RWPE1 (cell line): ENCODE data around the gene IL36B.

ENCODE experiments used
- CTCF ChIA-PET: fragments of 350-600 bp; sonication (Branson Sonifier 250); formaldehyde crosslinking; extraction: SDS; loops from one replicate; lab custom pipeline; 2021; lab: Yijun Ruan, JAX
- POLR2A ChIA-PET: fragments of 400-600 bp; formaldehyde crosslinking; extraction: SDS; loops from one replicate; lab custom pipeline; 2020; ENCODE audit warnings: antibody characterized with exemption; ENCODE audit not compliant: low non-redundant PET; lab: Yijun Ruan, JAX
- DNase-seq: peaks from one replicate; pipeline ENCODE4 v3.0.0; 2012; ENCODE audit warnings: low spot score
- H3K27ac ChIP-seq: fragments of 450-650 bp; 2 replicates; pipeline ENCODE4 v1.5.1; 2017
- CTCF ChIP-seq: fragments of 450-650 bp; conservative IDR thresholded peaks from 2 replicates; pipeline ENCODE4 v1.5.1; 2017; ENCODE audit warnings: low read depth, mild to moderate bottlenecking

IL36B gene

GRCh38 chr2:113077921-113078320, 25.3 kb upstream of the IL36B start:
- DNase-seq, result peak; percentile 81
- POLR2A ChIA-PET, result no interaction called here
- TF ChIP-seq CTCF, result no peak
- CTCF ChIA-PET, result interaction anchor here (0.6 kb wide), 3 partner anchors 85 to 267 kb away, joined by 3 read pairs; no protein-coding TSS in a partner anchor
- peak overlapping the region; percentile 98 for H3K27ac ChIP-seq

GRCh38 chr2:113076954-113077669, 24.4 kb upstream of the IL36B start:
- TF ChIP-seq CTCF, result no peak
- ChIA-PET CTCF (interaction anchor here (0.6 kb wide), 1 partner anchor 517 kb away, joined by 3 read pairs; no protein-coding TSS in a partner anchor), POLR2A (no interaction called here)
- H3K27ac ChIP-seq, result peak overlapping the region; percentile 98
- DNase-seq, result no peak

- ChIA-PET CTCF (no interaction called here), POLR2A (no interaction called here)
- no peak for DNase-seq
- no peak for TF ChIP-seq CTCF
- no peak overlapping the region for H3K27ac ChIP-seq
Observed at GRCh38 chr2:113075600-113075999, 22.9 kb upstream of the IL36B start.

GRCh38 chr2:113075030-113075429, 22.4 kb upstream of the IL36B start:
- ChIA-PET CTCF (interaction anchor here (0.6 kb wide), 1 partner anchor 125 kb away, joined by 3 read pairs; no protein-coding TSS in a partner anchor), POLR2A (no interaction called here)
- no peak for TF ChIP-seq CTCF
- no peak overlapping the region for H3K27ac ChIP-seq
- no peak for DNase-seq

GRCh38 chr2:113073325-113073834, 20.7 kb upstream of the IL36B start:
- CTCF ChIA-PET, result no interaction called here
- no peak for DNase-seq
- POLR2A ChIA-PET, result no interaction called here
- no peak for TF ChIP-seq CTCF
- H3K27ac ChIP-seq, result peak overlapping the region; percentile 57; the same call in 1 of the 2 replicates

GRCh38 chr2:113072584-113072983, 19.9 kb upstream of the IL36B start:
- POLR2A ChIA-PET, result no interaction called here

More at GRCh38 chr2:113072584-113072983, 19.9 kb upstream of the IL36B start:
- peak; percentile 85 for DNase-seq
- CTCF ChIA-PET, result no interaction called here
- TF ChIP-seq CTCF, result no peak
- H3K27ac ChIP-seq, result peak overlapping the region; percentile 88
